WTC11 (cell line): ENCODE results near the gene KAZN. TPM values are rescaled to one million over a fixed set of nuclear protein-coding genes. Genes with fewer than 3 reads are reported as not detected.
A peak's percentile ranks its signal among the peaks of the same experiment; 100 is the strongest.

Experiments used
- ATAC-seq: fragments of 200-7000 bp; cut with Tn5 transposase; 2 replicates; pipeline ENCODE4 v1.10.0; 2021; ENCODE audit warnings: mild to moderate bottlenecking, moderate library complexity
- CTCF ChIA-PET: fragments of 300-600 bp; sonication (Branson Sonifier 250); formaldehyde crosslinking; loops from one replicate; lab custom pipeline; 2021; ENCODE audit warnings: antibody characterized with exemption; lab: Charles Lee
- POLR2A ChIA-PET: fragments of 350-600 bp; sonication (Branson Sonifier 250); formaldehyde crosslinking; loops from one replicate; lab custom pipeline; 2021; ENCODE audit warnings: antibody characterized with exemption; lab: Charles Lee
- DNase-seq: peaks from one replicate; pipeline ENCODE4 v3.0.0; 2021; ENCODE audit warnings: low spot score
- H3K27ac Mint-ChIP-seq: 2 replicates; pipeline ENCODE4 v1.8.0; 2021; ENCODE audit warnings: mixed read lengths
- H3K27me3 Mint-ChIP-seq: 2 replicates; pipeline ENCODE4 v1.8.0; 2021; ENCODE audit warnings: low read depth, mild to moderate bottlenecking, moderate library complexity, mixed read lengths
- H3K36me3 Mint-ChIP-seq: 2 replicates; pipeline ENCODE4 v1.8.0; 2021; ENCODE audit warnings: mixed read lengths
- H3K4me1 Mint-ChIP-seq: 2 replicates; pipeline ENCODE4 v1.8.0; 2022; ENCODE audit warnings: mixed read lengths
- H3K4me3 Mint-ChIP-seq: 2 replicates; pipeline ENCODE4 v1.8.0; 2021; ENCODE audit warnings: mild to moderate bottlenecking, moderate library complexity, mixed read lengths
- H3K9me3 Mint-ChIP-seq: 2 replicates; pipeline ENCODE4 v1.8.0; 2021; ENCODE audit warnings: mixed read lengths
- ATF1 ChIP-seq: sonication (generic); formaldehyde crosslinking; IDR thresholded peaks from 2 replicates; pipeline ENCODE4 v1.8.1; 2023; ENCODE audit warnings: mild to moderate bottlenecking, moderate library complexity, missing genetic modification reagents
- ELF4 ChIP-seq: sonication (generic); formaldehyde crosslinking; IDR thresholded peaks from 2 replicates; pipeline ENCODE4 v1.8.1; 2022; ENCODE audit warnings: low read depth, mild to moderate bottlenecking, moderate library complexity, missing genetic modification reagents
- ESRRA ChIP-seq: sonication (generic); formaldehyde crosslinking; IDR thresholded peaks from 2 replicates; pipeline ENCODE4 v1.8.1; 2022; ENCODE audit warnings: mild to moderate bottlenecking, missing genetic modification reagents, borderline replicate concordance
- JUN ChIP-seq: sonication (generic); formaldehyde crosslinking; IDR thresholded peaks from 2 replicates; pipeline ENCODE4 v1.8.0; 2023; ENCODE audit warnings: mild to moderate bottlenecking, missing genetic modification reagents
- MYBL2 ChIP-seq: sonication (generic); formaldehyde crosslinking; IDR thresholded peaks from 2 replicates; pipeline ENCODE4 v1.8.1; 2023; ENCODE audit warnings: mild to moderate bottlenecking, moderate library complexity, missing genetic modification reagents
- NR3C1 ChIP-seq: sonication (generic); formaldehyde crosslinking; conservative IDR thresholded peaks from 2 replicates; pipeline ENCODE4 v1.8.1; 2023; ENCODE audit warnings: low read depth, mild to moderate bottlenecking, missing genetic modification reagents
- ZNF138 ChIP-seq: sonication (generic); formaldehyde crosslinking; conservative IDR thresholded peaks from 2 replicates; pipeline ENCODE4 v1.8.1; 2022; ENCODE audit warnings: mild to moderate bottlenecking, moderate library complexity, missing genetic modification reagents
- ZNF219 ChIP-seq: sonication (generic); formaldehyde crosslinking; IDR thresholded peaks from 2 replicates; pipeline ENCODE4 v1.8.0; 2023; ENCODE audit warnings: missing genetic modification reagents, mild to moderate bottlenecking, borderline replicate concordance
- ZNF396 ChIP-seq: fragments of 250-450 bp; sonication (Bioruptor Pico); IDR thresholded peaks from 2 replicates; pipeline ENCODE4 v1.8.0; 2021; ENCODE audit warnings: mild to moderate bottlenecking, moderate library complexity, borderline replicate concordance
- total RNA-seq: library from RNA; stranded (reverse); gene quantifications from 3 replicates; pipeline ENCODE4 v1.2.3, GENCODE V29; 2021
- TF ChIP-seq, protein P1 (sequence below): sonication (generic); formaldehyde crosslinking; IDR thresholded peaks from 2 replicates; pipeline ENCODE4 v1.8.0; 2022; ENCODE audit warnings: mild to moderate bottlenecking, missing genetic modification reagents
- TF ChIP-seq, protein P2 (sequence below): fragments of 250-450 bp; sonication (Bioruptor Pico); IDR thresholded peaks from 2 replicates; pipeline ENCODE4 v1.9.0; 2021; ENCODE audit warnings: mild to moderate bottlenecking
- TF ChIP-seq, protein P3 (sequence below): fragments of 250-450 bp; sonication (Bioruptor Pico); IDR thresholded peaks from 2 replicates; pipeline ENCODE4 v2.1.2; 2022; ENCODE audit warnings: mild to moderate bottlenecking, moderate library complexity
- TF ChIP-seq, protein P4 (sequence below): sonication (generic); formaldehyde crosslinking; IDR thresholded peaks from 2 replicates; pipeline ENCODE4 v1.8.1; 2022; ENCODE audit warnings: missing genetic modification reagents, borderline replicate concordance
- TF ChIP-seq, protein P5 (sequence below): sonication (generic); formaldehyde crosslinking; IDR thresholded peaks from 2 replicates; pipeline ENCODE4 v1.8.0; 2022; ENCODE audit warnings: mild to moderate bottlenecking, missing genetic modification reagents
- TF ChIP-seq, protein P6 (sequence below): sonication (generic); formaldehyde crosslinking; IDR thresholded peaks from 2 replicates; pipeline ENCODE4 v1.8.1; 2022; ENCODE audit warnings: mild to moderate bottlenecking, moderate library complexity, missing genetic modification reagents
- TF ChIP-seq, protein P7 (sequence below): sonication (generic); formaldehyde crosslinking; IDR thresholded peaks from 2 replicates; pipeline ENCODE4 v1.8.1; 2022; ENCODE audit warnings: low read depth, mild to moderate bottlenecking, moderate library complexity, missing genetic modification reagents, borderline replicate concordance
- TF ChIP-seq, protein P8 (sequence below): sonication (generic); formaldehyde crosslinking; IDR thresholded peaks from 2 replicates; pipeline ENCODE4 v1.8.1; 2022; ENCODE audit warnings: low read depth, missing genetic modification reagents, borderline replicate concordance
- TF ChIP-seq, protein P9 (sequence below): fragments of 250-450 bp; sonication (Bioruptor Pico); IDR thresholded peaks from 2 replicates; pipeline ENCODE4 v1.9.0; 2021; ENCODE audit warnings: moderate library complexity, mild to moderate bottlenecking, inconsistent platforms, borderline replicate concordance
- TF ChIP-seq, protein P10 (sequence below): sonication (generic); formaldehyde crosslinking; IDR thresholded peaks from 2 replicates; pipeline ENCODE4 v1.8.0; 2022; ENCODE audit warnings: missing genetic modification reagents

KAZN gene
- total RNA-seq, 1 experiment from 2014 or later, result 19.9 TPM

DNA sequence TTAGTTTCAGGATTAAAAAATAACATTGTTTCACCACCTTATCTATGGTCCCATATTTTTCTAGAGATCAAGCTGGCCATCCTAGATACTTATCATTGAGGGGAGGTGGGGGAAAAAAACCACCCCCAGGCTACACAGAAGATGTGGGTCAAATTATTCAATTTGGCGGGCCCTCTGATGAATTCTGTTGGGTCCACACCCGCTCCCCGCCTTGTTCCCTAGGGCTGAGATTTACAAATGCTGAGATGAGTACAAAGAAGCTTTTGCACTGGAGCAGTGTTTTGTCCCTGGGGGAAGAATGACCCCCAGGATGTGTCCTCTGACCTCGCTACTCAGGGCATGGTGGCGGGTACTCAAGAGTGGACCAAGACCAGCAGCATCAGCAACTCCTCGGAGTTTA is 308.2 kb downstream of the KAZN start (continued):
- TF ChIP-seq, protein P1, sequence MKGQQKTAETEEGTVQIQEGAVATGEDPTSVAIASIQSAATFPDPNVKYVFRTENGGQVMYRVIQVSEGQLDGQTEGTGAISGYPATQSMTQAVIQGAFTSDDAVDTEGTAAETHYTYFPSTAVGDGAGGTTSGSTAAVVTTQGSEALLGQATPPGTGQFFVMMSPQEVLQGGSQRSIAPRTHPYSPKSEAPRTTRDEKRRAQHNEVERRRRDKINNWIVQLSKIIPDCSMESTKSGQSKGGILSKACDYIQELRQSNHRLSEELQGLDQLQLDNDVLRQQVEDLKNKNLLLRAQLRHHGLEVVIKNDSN (CRISPR knock-in tag), result no peak
- TF ChIP-seq ATF1, result no peak

DNA sequence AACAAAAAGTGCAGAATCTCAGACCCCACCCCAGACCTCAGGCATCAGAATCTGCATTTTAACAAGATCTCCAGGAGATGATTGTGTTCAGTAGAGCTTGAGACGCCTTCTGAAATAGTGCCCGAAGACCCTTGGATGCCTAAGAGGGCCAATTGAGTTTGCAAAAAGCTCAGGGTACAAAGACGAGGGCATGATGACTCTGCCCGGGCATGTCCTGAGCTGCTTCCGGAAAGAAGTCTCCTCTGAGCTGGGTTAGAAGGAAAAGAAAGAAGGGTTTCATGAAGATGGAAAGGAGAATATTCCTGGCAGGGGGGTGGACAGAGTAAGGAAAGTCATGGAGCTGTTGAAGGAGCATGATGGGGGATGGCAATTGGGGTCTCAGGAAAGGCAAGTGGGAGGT is 308.9 kb downstream of the KAZN start:
- H3K36me3 Mint-ChIP-seq, result no peaks in the 10 kb centered on the region
- H3K27me3 Mint-ChIP-seq, result no peaks in the 10 kb centered on the region
- ChIA-PET POLR2A (interaction anchor here (0.6 kb wide), 1 partner anchor 36 kb away, joined by 5 read pairs; no protein-coding TSS in a partner anchor), CTCF (interaction anchor here (0.6 kb wide), 1 partner anchor 39 kb away, joined by 3 read pairs; no protein-coding TSS in a partner anchor)
- no peak for ATAC-seq
- no peak overlapping the region for H3K4me3 Mint-ChIP-seq
- H3K4me1 Mint-ChIP-seq, result peaks cover 32% of the 10 kb centered on the region
- no peak for DNase-seq
- peaks cover 3% of the 10 kb centered on the region; the same call in 1 of the 2 replicates for H3K9me3 Mint-ChIP-seq
- peak overlapping the region; percentile 50 for H3K27ac Mint-ChIP-seq
- TF ChIP-seq JUN (CRISPR knock-in tag), result no peak
- no peak for TF ChIP-seq ZNF138 (CRISPR knock-in tag)
- TF ChIP-seq, protein P2, sequence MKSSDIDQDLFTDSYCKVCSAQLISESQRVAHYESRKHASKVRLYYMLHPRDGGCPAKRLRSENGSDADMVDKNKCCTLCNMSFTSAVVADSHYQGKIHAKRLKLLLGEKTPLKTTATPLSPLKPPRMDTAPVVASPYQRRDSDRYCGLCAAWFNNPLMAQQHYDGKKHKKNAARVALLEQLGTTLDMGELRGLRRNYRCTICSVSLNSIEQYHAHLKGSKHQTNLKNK (CRISPR knock-in tag), result no peak
- no peak for TF ChIP-seq MYBL2 (CRISPR knock-in tag)
- TF ChIP-seq, protein P3, sequence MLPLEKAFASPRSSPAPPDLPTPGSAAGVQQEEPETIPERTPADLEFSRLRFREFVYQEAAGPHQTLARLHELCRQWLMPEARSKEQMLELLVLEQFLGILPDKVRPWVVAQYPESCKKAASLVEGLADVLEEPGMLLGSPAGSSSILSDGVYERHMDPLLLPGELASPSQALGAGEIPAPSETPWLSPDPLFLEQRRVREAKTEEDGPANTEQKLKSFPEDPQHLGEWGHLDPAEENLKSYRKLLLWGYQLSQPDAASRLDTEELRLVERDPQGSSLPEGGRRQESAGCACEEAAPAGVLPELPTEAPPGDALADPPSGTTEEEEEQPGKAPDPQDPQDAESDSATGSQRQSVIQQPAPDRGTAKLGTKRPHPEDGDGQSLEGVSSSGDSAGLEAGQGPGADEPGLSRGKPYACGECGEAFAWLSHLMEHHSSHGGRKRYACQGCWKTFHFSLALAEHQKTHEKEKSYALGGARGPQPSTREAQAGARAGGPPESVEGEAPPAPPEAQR, result no peak
- TF ChIP-seq NR3C1 (CRISPR knock-in tag), result no peak
- TF ChIP-seq, protein P4, sequence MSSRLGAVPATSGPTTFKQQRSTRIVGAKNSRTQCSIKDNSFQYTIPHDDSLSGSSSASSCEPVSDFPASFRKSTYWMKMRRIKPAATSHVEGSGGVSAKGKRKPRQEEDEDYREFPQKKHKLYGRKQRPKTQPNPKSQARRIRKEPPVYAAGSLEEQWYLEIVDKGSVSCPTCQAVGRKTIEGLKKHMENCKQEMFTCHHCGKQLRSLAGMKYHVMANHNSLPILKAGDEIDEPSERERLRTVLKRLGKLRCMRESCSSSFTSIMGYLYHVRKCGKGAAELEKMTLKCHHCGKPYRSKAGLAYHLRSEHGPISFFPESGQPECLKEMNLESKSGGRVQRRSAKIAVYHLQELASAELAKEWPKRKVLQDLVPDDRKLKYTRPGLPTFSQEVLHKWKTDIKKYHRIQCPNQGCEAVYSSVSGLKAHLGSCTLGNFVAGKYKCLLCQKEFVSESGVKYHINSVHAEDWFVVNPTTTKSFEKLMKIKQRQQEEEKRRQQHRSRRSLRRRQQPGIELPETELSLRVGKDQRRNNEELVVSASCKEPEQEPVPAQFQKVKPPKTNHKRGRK (CRISPR knock-in tag), result no peak
- TF ChIP-seq, protein P5, sequence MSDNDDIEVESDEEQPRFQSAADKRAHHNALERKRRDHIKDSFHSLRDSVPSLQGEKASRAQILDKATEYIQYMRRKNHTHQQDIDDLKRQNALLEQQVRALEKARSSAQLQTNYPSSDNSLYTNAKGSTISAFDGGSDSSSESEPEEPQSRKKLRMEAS (CRISPR knock-in tag), result no peak
- TF ChIP-seq ELF4 (CRISPR knock-in tag), result no peak
- TF ChIP-seq ESRRA, result no peak
- no peak for TF ChIP-seq ZNF219 (CRISPR knock-in tag)
- TF ChIP-seq, protein P6, sequence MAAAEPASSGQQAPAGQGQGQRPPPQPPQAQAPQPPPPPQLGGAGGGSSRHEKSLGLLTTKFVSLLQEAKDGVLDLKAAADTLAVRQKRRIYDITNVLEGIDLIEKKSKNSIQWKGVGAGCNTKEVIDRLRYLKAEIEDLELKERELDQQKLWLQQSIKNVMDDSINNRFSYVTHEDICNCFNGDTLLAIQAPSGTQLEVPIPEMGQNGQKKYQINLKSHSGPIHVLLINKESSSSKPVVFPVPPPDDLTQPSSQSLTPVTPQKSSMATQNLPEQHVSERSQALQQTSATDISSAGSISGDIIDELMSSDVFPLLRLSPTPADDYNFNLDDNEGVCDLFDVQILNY, result no peak
- TF ChIP-seq, protein P7, sequence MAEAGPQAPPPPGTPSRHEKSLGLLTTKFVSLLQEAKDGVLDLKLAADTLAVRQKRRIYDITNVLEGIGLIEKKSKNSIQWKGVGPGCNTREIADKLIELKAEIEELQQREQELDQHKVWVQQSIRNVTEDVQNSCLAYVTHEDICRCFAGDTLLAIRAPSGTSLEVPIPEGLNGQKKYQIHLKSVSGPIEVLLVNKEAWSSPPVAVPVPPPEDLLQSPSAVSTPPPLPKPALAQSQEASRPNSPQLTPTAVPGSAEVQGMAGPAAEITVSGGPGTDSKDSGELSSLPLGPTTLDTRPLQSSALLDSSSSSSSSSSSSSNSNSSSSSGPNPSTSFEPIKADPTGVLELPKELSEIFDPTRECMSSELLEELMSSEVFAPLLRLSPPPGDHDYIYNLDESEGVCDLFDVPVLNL, result no peak
- TF ChIP-seq, protein P8, sequence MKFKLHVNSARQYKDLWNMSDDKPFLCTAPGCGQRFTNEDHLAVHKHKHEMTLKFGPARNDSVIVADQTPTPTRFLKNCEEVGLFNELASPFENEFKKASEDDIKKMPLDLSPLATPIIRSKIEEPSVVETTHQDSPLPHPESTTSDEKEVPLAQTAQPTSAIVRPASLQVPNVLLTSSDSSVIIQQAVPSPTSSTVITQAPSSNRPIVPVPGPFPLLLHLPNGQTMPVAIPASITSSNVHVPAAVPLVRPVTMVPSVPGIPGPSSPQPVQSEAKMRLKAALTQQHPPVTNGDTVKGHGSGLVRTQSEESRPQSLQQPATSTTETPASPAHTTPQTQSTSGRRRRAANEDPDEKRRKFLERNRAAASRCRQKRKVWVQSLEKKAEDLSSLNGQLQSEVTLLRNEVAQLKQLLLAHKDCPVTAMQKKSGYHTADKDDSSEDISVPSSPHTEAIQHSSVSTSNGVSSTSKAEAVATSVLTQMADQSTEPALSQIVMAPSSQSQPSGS (CRISPR knock-in tag), result no peak
- TF ChIP-seq, protein P9, sequence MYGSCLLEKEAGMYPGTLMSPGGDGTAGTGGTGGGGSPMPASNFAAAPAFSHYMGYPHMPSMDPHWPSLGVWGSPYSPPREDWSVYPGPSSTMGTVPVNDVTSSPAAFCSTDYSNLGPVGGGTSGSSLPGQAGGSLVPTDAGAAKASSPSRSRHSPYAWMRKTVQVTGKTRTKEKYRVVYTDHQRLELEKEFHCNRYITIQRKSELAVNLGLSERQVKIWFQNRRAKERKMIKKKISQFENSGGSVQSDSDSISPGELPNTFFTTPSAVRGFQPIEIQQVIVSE, result no peak
- TF ChIP-seq ZNF396, result no peak
- TF ChIP-seq, protein P10, sequence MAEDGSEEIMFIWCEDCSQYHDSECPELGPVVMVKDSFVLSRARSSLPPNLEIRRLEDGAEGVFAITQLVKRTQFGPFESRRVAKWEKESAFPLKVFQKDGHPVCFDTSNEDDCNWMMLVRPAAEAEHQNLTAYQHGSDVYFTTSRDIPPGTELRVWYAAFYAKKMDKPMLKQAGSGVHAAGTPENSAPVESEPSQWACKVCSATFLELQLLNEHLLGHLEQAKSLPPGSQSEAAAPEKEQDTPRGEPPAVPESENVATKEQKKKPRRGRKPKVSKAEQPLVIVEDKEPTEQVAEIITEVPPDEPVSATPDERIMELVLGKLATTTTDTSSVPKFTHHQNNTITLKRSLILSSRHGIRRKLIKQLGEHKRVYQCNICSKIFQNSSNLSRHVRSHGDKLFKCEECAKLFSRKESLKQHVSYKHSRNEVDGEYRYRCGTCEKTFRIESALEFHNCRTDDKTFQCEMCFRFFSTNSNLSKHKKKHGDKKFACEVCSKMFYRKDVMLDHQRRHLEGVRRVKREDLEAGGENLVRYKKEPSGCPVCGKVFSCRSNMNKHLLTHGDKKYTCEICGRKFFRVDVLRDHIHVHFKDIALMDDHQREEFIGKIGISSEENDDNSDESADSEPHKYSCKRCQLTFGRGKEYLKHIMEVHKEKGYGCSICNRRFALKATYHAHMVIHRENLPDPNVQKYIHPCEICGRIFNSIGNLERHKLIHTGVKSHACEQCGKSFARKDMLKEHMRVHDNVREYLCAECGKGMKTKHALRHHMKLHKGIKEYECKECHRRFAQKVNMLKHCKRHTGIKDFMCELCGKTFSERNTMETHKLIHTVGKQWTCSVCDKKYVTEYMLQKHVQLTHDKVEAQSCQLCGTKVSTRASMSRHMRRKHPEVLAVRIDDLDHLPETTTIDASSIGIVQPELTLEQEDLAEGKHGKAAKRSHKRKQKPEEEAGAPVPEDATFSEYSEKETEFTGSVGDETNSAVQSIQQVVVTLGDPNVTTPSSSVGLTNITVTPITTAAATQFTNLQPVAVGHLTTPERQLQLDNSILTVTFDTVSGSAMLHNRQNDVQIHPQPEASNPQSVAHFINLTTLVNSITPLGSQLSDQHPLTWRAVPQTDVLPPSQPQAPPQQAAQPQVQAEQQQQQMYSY, result no peak
- TF ChIP-seq, protein P1 (CRISPR knock-in tag), result no peak
